HCT116 (cell line): Measurements from ENCODE around the gene ATF7. TPM values are rescaled to one million over a fixed set of nuclear protein-coding genes. Genes with fewer than 3 reads are reported as not detected.

ENCODE experiments used
- ATAC-seq: fragments of 200-7000 bp; cut with Tn5 transposase; 2 replicates; pipeline ENCODE4 v1.9.1; 2020; ENCODE audit warnings: mild to moderate bottlenecking, moderate library complexity
- BruUV-seq: library from RNA; stranded (reverse); fragments of 400-500 nt; replicated peaks from 2 replicates; lab custom pipeline; 2021; lab: Mats Ljungman, UMichigan
- CTCF ChIA-PET: fragments of 300-600 bp; sonication (Branson Sonifier 250); formaldehyde crosslinking; loops from one replicate; lab custom pipeline; 2021; ENCODE audit warnings: antibody characterized with exemption; lab: Charles Lee
- POLR2A ChIA-PET: fragments of 300-600, 350-600 bp; sonication (Branson Sonifier 250); formaldehyde crosslinking; loops from one replicate; lab custom pipeline; 2021; ENCODE audit warnings: antibody characterized with exemption; lab: Charles Lee
- RAD21 ChIA-PET, 2 experiments: fragments of 300-600 bp; sonication (Branson Sonifier 250); formaldehyde crosslinking; loops; one replicate each; lab custom pipeline; 2023; ENCODE audit warnings: low total read pairs in 2 of 2; ENCODE audit not compliant: uncharacterized antibody in 2 of 2, unreplicated experiment in 2 of 2, low non-redundant PET in 1 of 2; lab: Charles Lee
- DNase-seq: peaks from one replicate; pipeline ENCODE4 v3.0.0-alpha.2; 2010; ENCODE audit warnings: low read depth, low spot score
- H2AFZ ChIP-seq: fragments of 200-600 bp; shearing (Covaris generic), sonication (generic); 2 replicates; pipeline ENCODE4 v1.6.1; 2017; ENCODE audit warnings: low read depth, mixed run types, mixed read lengths, antibody characterized with exemption, low read length; ENCODE audit not compliant: poor library complexity, severe bottlenecking
- H3K27ac ChIP-seq: 2 replicates; pipeline ENCODE4 v1.5.1; 2012; ENCODE audit warnings: low read depth, low read length
- H3K27me3 ChIP-seq: fragments of 200-600 bp; sonication (generic); 2 replicates; pipeline ENCODE4 v1.6.1; 2016; ENCODE audit warnings: mixed run types, low read length, mixed read lengths; ENCODE audit not compliant: insufficient read depth
- H3K36me3 ChIP-seq, 2 experiments: fragments of 200-500 bp in 1 of 2; fragments of 200-600 bp in 1 of 2; sonication (Bioruptor generic) in 1 of 2; sonication (generic) in 1 of 2; 2 replicates each; pipeline versions ENCODE4 v1.5.1 to v1.6.1; 2014 to 2016; ENCODE audit warnings: low read length in 2 of 2, inconsistent platforms in 1 of 2, mixed read lengths in 1 of 2, mixed run types in 1 of 2; ENCODE audit not compliant: insufficient read depth in 2 of 2, control insufficient read depth in 1 of 2
- H3K4me1 ChIP-seq, 2 experiments: fragments of 200-600 bp in 1 of 2; sonication (generic) in 1 of 2; 2 replicates each; pipeline versions ENCODE4 v1.5.1 to v1.6.1; 2012 to 2017; ENCODE audit warnings: low read length in 2 of 2, inconsistent platforms in 1 of 2, mild to moderate bottlenecking in 1 of 2, mixed read lengths in 1 of 2, mixed run types in 1 of 2, moderate library complexity in 1 of 2; ENCODE audit not compliant: insufficient read depth in 2 of 2, control insufficient read depth in 1 of 2
- H3K4me2 ChIP-seq: fragments of 200-600 bp; sonication (generic); 2 replicates; pipeline ENCODE4 v1.6.1; 2017; ENCODE audit warnings: mixed run types, low read length, mixed read lengths
- H3K4me3 ChIP-seq, 2 experiments: fragments of 200-600 bp in 1 of 2; sonication (generic) in 1 of 2; replicated peaks in 1 of 2; 2 replicates each; pipeline ENCODE4 v1.5.1; 2011 to 2016; ENCODE audit warnings: low read length in 2 of 2, control low read depth in 1 of 2, low read depth in 1 of 2, mild to moderate bottlenecking in 1 of 2, mixed read lengths in 1 of 2, mixed run types in 1 of 2
- H3K79me2 ChIP-seq: fragments of 200-600 bp; sonication (generic); 2 replicates; pipeline ENCODE4 v1.6.1; 2017; ENCODE audit warnings: mild to moderate bottlenecking, mixed run types, low read length, moderate library complexity, mixed read lengths; ENCODE audit not compliant: insufficient read depth
- H3K9ac ChIP-seq: fragments of 200-600 bp; sonication (generic); 2 replicates; pipeline ENCODE4 v1.6.1; 2016; ENCODE audit warnings: low read length, mixed read lengths
- H3K9me2 ChIP-seq: fragments of 200-600 bp; sonication (generic), shearing (Covaris generic); 2 replicates; pipeline ENCODE4 v1.6.1; 2017; ENCODE audit warnings: mixed run types, mild to moderate bottlenecking, moderate library complexity; ENCODE audit not compliant: insufficient read depth
- H3K9me3 ChIP-seq, 2 experiments: fragments of 200-500 bp in 1 of 2; fragments of 200-600 bp in 1 of 2; sonication (Bioruptor generic) in 1 of 2; sonication (generic) in 1 of 2; 2 replicates each; pipeline ENCODE4 v1.6.1; 2014 to 2017; ENCODE audit warnings: low read length in 2 of 2, mixed read lengths in 2 of 2, inconsistent platforms in 1 of 2, low read depth in 1 of 2, mild to moderate bottlenecking in 1 of 2, mixed run types in 1 of 2, moderate library complexity in 1 of 2; ENCODE audit not compliant: control insufficient read depth in 1 of 2, insufficient read depth in 1 of 2
- H4K20me1 ChIP-seq: fragments of 200-600 bp; sonication (generic), shearing (Covaris generic); 2 replicates; pipeline ENCODE4 v1.6.1; 2017; ENCODE audit warnings: mixed run types, mild to moderate bottlenecking, moderate library complexity; ENCODE audit not compliant: insufficient read depth
- ATF3 ChIP-seq: IDR thresholded peaks from 2 replicates; pipeline ENCODE4 v1.6.1; 2012
- CBX3 ChIP-seq: IDR thresholded peaks from 2 replicates; pipeline ENCODE4 v1.6.1; 2012; ENCODE audit warnings: low read depth
- EGR1 ChIP-seq: IDR thresholded peaks from 2 replicates; pipeline ENCODE4 v1.6.1; 2012; ENCODE audit warnings: low read depth
- ELF1 ChIP-seq: IDR thresholded peaks from 2 replicates; pipeline ENCODE4 v1.6.1; 2012; ENCODE audit warnings: low read depth, borderline replicate concordance
- EZH2 ChIP-seq: fragments of 200-600 bp; sonication (generic); IDR thresholded peaks from 2 replicates; pipeline ENCODE4 v1.6.1; 2017; ENCODE audit warnings: antibody characterized with exemption, mixed run types
- JUND ChIP-seq: IDR thresholded peaks from 2 replicates; pipeline ENCODE4 v1.6.1; 2012
- POLR2A ChIP-seq: IDR thresholded peaks from 2 replicates; pipeline ENCODE4 v1.7.0; 2011; ENCODE audit warnings: borderline replicate concordance; ENCODE audit not compliant: insufficient read depth, insufficient read length; ENCODE audit errors: extremely low read depth
- RAD21 ChIP-seq: IDR thresholded peaks from 2 replicates; pipeline ENCODE4 v1.6.1; 2012; ENCODE audit warnings: low read depth, mild to moderate bottlenecking
- SIN3A ChIP-seq: IDR thresholded peaks from 2 replicates; pipeline ENCODE4 v1.6.1; 2012; ENCODE audit warnings: low read depth
- SP1 ChIP-seq: IDR thresholded peaks from 2 replicates; pipeline ENCODE4 v1.6.1; 2012; ENCODE audit warnings: low read depth
- SRF ChIP-seq: IDR thresholded peaks from 2 replicates; pipeline ENCODE4 v1.6.1; 2012; ENCODE audit warnings: low read depth
- TCF7L2 ChIP-seq: IDR thresholded peaks from 2 replicates; pipeline ENCODE4 v1.7.0; 2011; ENCODE audit warnings: borderline replicate concordance, inconsistent platforms; ENCODE audit not compliant: insufficient read depth, insufficient read length; ENCODE audit errors: extremely low read depth
- intact Hi-C: fragments of 100-400 bp; cut with micrococcal nuclease; formaldehyde crosslinking; loops from 2 replicates; pipeline ENCODE4 v1.10.0; 2022
- total RNA-seq: library from RNA; stranded (reverse); gene quantifications from one replicate; pipeline ENCODE4 v1.2.1, GENCODE V29; 2021; ENCODE audit not compliant: unreplicated experiment

Gene ATF7
- total RNA-seq, 1 experiment from 2014 or later: 24.0 TPM

GRCh38 chr12:53532524-53533445 lies 93.4 kb downstream of the ATF7 start:
- DNase-seq (no peak), ATAC-seq (no peak)
- Histone ChIP-seq H3K4me2 (no peak overlapping the region), H2AFZ (no peak overlapping the region), H3K79me2 (no peaks in the 10 kb centered on the region), H3K27ac (no peak overlapping the region), H3K9me2 (no peaks in the 10 kb centered on the region), H3K4me1 (peaks cover 0 to 12% of the 10 kb centered on the region in 2 experiments; a peak in 2 of 4 replicates), H3K27me3 (no peaks in the 10 kb centered on the region), H3K4me3 (no peak overlapping the region), H3K9me3 (no peaks in the 10 kb centered on the region), H3K9ac (no peak overlapping the region), H4K20me1 (no peaks in the 10 kb centered on the region), H3K36me3 (peaks cover 25 to 29% of the 10 kb centered on the region in 2 experiments)
- ChIA-PET RAD21 (no interaction called here), POLR2A (no interaction called here), CTCF (interaction anchor here (0.9 to 1.2 kb wide), 2 partner anchors 10 to 143 kb away, joined by 3 read pairs; partner anchors contain the start of gene ATP5MC2)
- intact Hi-C loops: no loop called here
- no TSS peak for BruUV-seq
- TF ChIP-seq EGR1 (no peak), SRF (no peak), ATF3 (no peak), TCF7L2 (no peak), JUND (no peak), EZH2 (no peak), SP1 (no peak), SIN3A (no peak), RAD21 (no peak), POLR2A (no peak), CBX3 (no peak), ELF1 (no peak)
